ENCODE data around the gene GIMD1.
A peak's percentile ranks its signal among the peaks of the same experiment; 100 is the strongest.

Gene GIMD1

GRCh38 chr4:106358899-106359298 lies 9.7 kb downstream of the GIMD1 start:
- H3K4me3 ChIP-seq (ENCODE audit: control insufficient read depth, low read depth, low read length) = no peak overlapping the region
- DNase-seq (ENCODE audit: low read depth) = peak; percentile 69
- no peak for TF ChIP-seq CTCF (conservative IDR thresholded peaks at IDR 0.05; ENCODE audit: control insufficient read depth, insufficient read depth, low read depth, low read length)

GRCh38 chr4:106355193-106355592 lies 13.4 kb downstream of the GIMD1 start:
- no peak overlapping the region for H3K4me3 ChIP-seq (ENCODE audit: control insufficient read depth, low read depth, low read length)
- no peak for DNase-seq (ENCODE audit: low read depth)
- TF ChIP-seq CTCF (conservative IDR thresholded peaks at IDR 0.05; ENCODE audit: control insufficient read depth, insufficient read depth, low read depth, low read length) = no peak

GRCh38 chr4:106353786-106354185 lies 14.8 kb downstream of the GIMD1 start:
- no peak for DNase-seq (ENCODE audit: low read depth)
- H3K4me3 ChIP-seq (ENCODE audit: control insufficient read depth, low read depth, low read length) = no peak overlapping the region
- no peak for TF ChIP-seq CTCF (conservative IDR thresholded peaks at IDR 0.05; ENCODE audit: control insufficient read depth, insufficient read depth, low read depth, low read length)

- DNase-seq (ENCODE audit: low read depth) = no peak
- no peak for TF ChIP-seq CTCF (conservative IDR thresholded peaks at IDR 0.05; ENCODE audit: control insufficient read depth, insufficient read depth, low read depth, low read length)
Measured at GRCh38 chr4:106351016-106351415, 17.6 kb downstream of the GIMD1 start.

GRCh38 chr4:106347167-106347566 lies 21.4 kb downstream of the GIMD1 start:
- TF ChIP-seq CTCF (conservative IDR thresholded peaks at IDR 0.05; ENCODE audit: control insufficient read depth, insufficient read depth, low read depth, low read length) = no peak
- no peak for DNase-seq (ENCODE audit: low read depth)
- no peak overlapping the region for H3K4me3 ChIP-seq (ENCODE audit: control insufficient read depth, low read depth, low read length)

More at GRCh38 chr4:106351016-106351415, 17.6 kb downstream of the GIMD1 start:
- H3K4me3 ChIP-seq (ENCODE audit: control insufficient read depth, low read depth, low read length) = no peak overlapping the region

- peak; percentile 57 for DNase-seq (ENCODE audit: low read depth)
- TF ChIP-seq CTCF (conservative IDR thresholded peaks at IDR 0.05; ENCODE audit: control insufficient read depth, insufficient read depth, low read depth, low read length) = no peak
- H3K4me3 ChIP-seq (ENCODE audit: control insufficient read depth, low read depth, low read length) = no peak overlapping the region
Measured at GRCh38 chr4:106344647-106344970, 24.0 kb downstream of the GIMD1 start.
